HFF-Myc (cell line): Measurements from ENCODE around the gene CYSTM1.

Experiments used
- DNase-seq: peaks from one replicate; pipeline ENCODE4 v3.0.0-alpha.2; 2011; ENCODE audit warnings: low read depth; ENCODE audit errors: extremely low read depth
- H3K4me3 ChIP-seq: replicated peaks from 2 replicates; pipeline ENCODE4 v1.5.1; 2011; ENCODE audit warnings: low read depth, mild to moderate bottlenecking, control low read depth, low read length
- TF ChIP-seq, protein P1 (sequence below): IDR thresholded peaks from 2 replicates; pipeline ENCODE4 v1.5.1; 2012; ENCODE audit warnings: mild to moderate bottlenecking, low read depth, low read length, control low read depth; ENCODE audit errors: missing control alignments

CYSTM1 gene

DNA sequence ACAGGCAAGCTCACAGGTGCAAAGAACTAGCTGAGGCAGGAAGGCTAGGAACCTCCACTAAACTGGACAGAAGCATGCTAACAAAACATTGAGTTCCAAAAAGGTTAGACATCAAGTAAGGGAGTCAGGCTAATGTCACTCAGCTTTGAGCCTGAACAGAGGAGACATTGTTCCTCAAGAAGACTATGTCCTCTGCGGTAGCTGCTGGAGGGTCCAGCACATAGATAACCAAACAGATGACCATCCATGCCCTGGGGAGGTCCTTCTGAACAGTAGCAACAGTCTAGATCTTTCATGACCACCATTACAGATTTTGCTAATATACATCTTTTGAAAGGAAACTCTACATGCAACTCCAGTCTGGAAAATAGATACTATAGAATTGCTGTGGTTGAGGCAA, 57.7 kb downstream of the CYSTM1 start:
- no peak for DNase-seq
- no peak overlapping the region for H3K4me3 ChIP-seq
- TF ChIP-seq, protein P1, sequence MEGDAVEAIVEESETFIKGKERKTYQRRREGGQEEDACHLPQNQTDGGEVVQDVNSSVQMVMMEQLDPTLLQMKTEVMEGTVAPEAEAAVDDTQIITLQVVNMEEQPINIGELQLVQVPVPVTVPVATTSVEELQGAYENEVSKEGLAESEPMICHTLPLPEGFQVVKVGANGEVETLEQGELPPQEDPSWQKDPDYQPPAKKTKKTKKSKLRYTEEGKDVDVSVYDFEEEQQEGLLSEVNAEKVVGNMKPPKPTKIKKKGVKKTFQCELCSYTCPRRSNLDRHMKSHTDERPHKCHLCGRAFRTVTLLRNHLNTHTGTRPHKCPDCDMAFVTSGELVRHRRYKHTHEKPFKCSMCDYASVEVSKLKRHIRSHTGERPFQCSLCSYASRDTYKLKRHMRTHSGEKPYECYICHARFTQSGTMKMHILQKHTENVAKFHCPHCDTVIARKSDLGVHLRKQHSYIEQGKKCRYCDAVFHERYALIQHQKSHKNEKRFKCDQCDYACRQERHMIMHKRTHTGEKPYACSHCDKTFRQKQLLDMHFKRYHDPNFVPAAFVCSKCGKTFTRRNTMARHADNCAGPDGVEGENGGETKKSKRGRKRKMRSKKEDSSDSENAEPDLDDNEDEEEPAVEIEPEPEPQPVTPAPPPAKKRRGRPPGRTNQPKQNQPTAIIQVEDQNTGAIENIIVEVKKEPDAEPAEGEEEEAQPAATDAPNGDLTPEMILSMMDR = no peak

GRCh38 chr5:140234377-140234989, 59.5 kb downstream of the CYSTM1 start:
- no peak for DNase-seq
- TF ChIP-seq, protein P1 = no peak
- no peak overlapping the region for H3K4me3 ChIP-seq

GRCh38 chr5:140235791-140236551, 61.0 kb downstream of the CYSTM1 start:
- TF ChIP-seq, protein P1 = no peak
- H3K4me3 ChIP-seq = no peak overlapping the region
- DNase-seq = no peak

- H3K4me3 ChIP-seq = no peak overlapping the region
- TF ChIP-seq, protein P1 = no peak
- DNase-seq = no peak
These were observed 62.1 kb downstream of the CYSTM1 start for GRCh38 chr5:140236891-140237598.

- TF ChIP-seq, protein P1 = no peak
- no peak for DNase-seq
- H3K4me3 ChIP-seq = no peak overlapping the region
These were observed 63.8 kb downstream of the CYSTM1 start for GRCh38 chr5:140238756-140239155.

- DNase-seq = no peak
- TF ChIP-seq, protein P1 = no peak
- H3K4me3 ChIP-seq = no peak overlapping the region
These were observed 64.5 kb downstream of the CYSTM1 start for GRCh38 chr5:140239461-140239860.
